Stomach (tissue), 4 donors: ENCODE results near the gene MACROD1.
A peak's percentile ranks its signal among the peaks of the same experiment; 100 is the strongest.

ENCODE experiments used
- EP300 ChIP-seq: sonication (generic); formaldehyde crosslinking; IDR thresholded peaks from one replicate; pipeline ENCODE4 v1.6.1; 2017; ENCODE audit warnings: antibody characterized with exemption
- POLR2A ChIP-seq, 4 donors: fragments of 450-650 bp; IDR thresholded peaks; one replicate each; pipeline ENCODE4 v1.6.1; 2016; ENCODE audit warnings: antibody characterized with exemption in 4 of 4, control low read depth in 2 of 4, mild to moderate bottlenecking in 1 of 4, moderate library complexity in 1 of 4
- POLR2AphosphoS5 ChIP-seq, 3 donors: sonication (generic); formaldehyde crosslinking; IDR thresholded peaks; one replicate each; pipeline ENCODE4 v1.6.1; 2016; ENCODE audit warnings: antibody characterized with exemption in 3 of 3
- TF ChIP-seq, protein P1 (sequence below), 7 experiments: fragments of 450-650 bp in 4 of 7; fragments of 200-600 bp in 3 of 7; sonication (generic) in 3 of 7; IDR thresholded peaks; one replicate each; pipeline ENCODE4 v1.5.1; 2016 to 2019; ENCODE audit warnings: antibody characterized with exemption in 7 of 7, control low read depth in 2 of 7, mild to moderate bottlenecking in 1 of 7

GRCh38 chr11:64165842-64166635 is at the start of gene MACROD1:
- TF ChIP-seq, protein P1, sequence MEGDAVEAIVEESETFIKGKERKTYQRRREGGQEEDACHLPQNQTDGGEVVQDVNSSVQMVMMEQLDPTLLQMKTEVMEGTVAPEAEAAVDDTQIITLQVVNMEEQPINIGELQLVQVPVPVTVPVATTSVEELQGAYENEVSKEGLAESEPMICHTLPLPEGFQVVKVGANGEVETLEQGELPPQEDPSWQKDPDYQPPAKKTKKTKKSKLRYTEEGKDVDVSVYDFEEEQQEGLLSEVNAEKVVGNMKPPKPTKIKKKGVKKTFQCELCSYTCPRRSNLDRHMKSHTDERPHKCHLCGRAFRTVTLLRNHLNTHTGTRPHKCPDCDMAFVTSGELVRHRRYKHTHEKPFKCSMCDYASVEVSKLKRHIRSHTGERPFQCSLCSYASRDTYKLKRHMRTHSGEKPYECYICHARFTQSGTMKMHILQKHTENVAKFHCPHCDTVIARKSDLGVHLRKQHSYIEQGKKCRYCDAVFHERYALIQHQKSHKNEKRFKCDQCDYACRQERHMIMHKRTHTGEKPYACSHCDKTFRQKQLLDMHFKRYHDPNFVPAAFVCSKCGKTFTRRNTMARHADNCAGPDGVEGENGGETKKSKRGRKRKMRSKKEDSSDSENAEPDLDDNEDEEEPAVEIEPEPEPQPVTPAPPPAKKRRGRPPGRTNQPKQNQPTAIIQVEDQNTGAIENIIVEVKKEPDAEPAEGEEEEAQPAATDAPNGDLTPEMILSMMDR (IDR thresholded peaks at IDR 0.05) = no peak
- TF ChIP-seq POLR2A (IDR thresholded peaks at IDR 0.05) (no peak), EP300 (no peak), POLR2AphosphoS5 (IDR thresholded peaks at IDR 0.05) (peak in 2 of 3 donors; percentile 53 to 65)
